ENCODE measurements around the gene PSD. TPM values are rescaled to one million over a fixed set of nuclear protein-coding genes. Genes with fewer than 3 reads are reported as not detected.

PSD gene
- total RNA-seq, 1 experiment from 2014 or later = 2.4 TPM

DNA sequence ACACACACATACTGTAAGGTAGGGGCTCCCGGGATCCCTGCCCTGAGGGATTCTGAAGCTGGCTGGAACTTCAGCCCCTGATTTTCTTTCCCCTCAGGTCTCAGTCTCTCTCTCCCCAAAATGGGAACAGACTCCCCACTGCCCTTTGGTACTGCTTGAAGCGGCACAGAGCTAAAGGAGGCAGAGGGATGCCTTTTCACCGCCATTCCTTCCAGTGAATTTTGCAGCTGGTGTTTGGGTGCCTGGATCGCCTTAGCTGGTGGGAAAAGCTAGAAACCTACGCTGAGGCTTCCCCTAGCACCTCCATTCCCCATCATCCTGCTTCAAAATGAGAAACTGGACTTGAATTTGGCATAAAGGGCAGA is 16.5 kb upstream of the PSD start:
- TF ChIP-seq SIN3A (IDR thresholded peaks at IDR 0.05; ENCODE audit: borderline replicate concordance, insufficient read depth, low read depth, low read length) = no peak
- TF ChIP-seq POLR2AphosphoS5 (IDR thresholded peaks at IDR 0.05; ENCODE audit: low read depth, low read length) = no peak
- TF ChIP-seq, protein P1, sequence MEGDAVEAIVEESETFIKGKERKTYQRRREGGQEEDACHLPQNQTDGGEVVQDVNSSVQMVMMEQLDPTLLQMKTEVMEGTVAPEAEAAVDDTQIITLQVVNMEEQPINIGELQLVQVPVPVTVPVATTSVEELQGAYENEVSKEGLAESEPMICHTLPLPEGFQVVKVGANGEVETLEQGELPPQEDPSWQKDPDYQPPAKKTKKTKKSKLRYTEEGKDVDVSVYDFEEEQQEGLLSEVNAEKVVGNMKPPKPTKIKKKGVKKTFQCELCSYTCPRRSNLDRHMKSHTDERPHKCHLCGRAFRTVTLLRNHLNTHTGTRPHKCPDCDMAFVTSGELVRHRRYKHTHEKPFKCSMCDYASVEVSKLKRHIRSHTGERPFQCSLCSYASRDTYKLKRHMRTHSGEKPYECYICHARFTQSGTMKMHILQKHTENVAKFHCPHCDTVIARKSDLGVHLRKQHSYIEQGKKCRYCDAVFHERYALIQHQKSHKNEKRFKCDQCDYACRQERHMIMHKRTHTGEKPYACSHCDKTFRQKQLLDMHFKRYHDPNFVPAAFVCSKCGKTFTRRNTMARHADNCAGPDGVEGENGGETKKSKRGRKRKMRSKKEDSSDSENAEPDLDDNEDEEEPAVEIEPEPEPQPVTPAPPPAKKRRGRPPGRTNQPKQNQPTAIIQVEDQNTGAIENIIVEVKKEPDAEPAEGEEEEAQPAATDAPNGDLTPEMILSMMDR (IDR thresholded peaks at IDR 0.05) = no peak
- TF ChIP-seq, protein P2, sequence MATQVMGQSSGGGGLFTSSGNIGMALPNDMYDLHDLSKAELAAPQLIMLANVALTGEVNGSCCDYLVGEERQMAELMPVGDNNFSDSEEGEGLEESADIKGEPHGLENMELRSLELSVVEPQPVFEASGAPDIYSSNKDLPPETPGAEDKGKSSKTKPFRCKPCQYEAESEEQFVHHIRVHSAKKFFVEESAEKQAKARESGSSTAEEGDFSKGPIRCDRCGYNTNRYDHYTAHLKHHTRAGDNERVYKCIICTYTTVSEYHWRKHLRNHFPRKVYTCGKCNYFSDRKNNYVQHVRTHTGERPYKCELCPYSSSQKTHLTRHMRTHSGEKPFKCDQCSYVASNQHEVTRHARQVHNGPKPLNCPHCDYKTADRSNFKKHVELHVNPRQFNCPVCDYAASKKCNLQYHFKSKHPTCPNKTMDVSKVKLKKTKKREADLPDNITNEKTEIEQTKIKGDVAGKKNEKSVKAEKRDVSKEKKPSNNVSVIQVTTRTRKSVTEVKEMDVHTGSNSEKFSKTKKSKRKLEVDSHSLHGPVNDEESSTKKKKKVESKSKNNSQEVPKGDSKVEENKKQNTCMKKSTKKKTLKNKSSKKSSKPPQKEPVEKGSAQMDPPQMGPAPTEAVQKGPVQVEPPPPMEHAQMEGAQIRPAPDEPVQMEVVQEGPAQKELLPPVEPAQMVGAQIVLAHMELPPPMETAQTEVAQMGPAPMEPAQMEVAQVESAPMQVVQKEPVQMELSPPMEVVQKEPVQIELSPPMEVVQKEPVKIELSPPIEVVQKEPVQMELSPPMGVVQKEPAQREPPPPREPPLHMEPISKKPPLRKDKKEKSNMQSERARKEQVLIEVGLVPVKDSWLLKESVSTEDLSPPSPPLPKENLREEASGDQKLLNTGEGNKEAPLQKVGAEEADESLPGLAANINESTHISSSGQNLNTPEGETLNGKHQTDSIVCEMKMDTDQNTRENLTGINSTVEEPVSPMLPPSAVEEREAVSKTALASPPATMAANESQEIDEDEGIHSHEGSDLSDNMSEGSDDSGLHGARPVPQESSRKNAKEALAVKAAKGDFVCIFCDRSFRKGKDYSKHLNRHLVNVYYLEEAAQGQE (IDR thresholded peaks at IDR 0.05; ENCODE audit: insufficient read depth in 1 of 2, low read depth in 2 of 2, low read length in 1 of 2) = no peak
- TF ChIP-seq TCF7L2 (IDR thresholded peaks at IDR 0.05; ENCODE audit: low read depth, low read length) = no peak
- in situ Hi-C loops (cut with HindIII; ENCODE audit: low pct_unique_long_range_greater_than_20kb, low sequenced_read_pairs) = no loop called here
- POLR2A ChIA-PET = interaction anchor here (0.5 kb wide), 1 partner anchor 193 kb away, joined by 3 read pairs; no protein-coding TSS in a partner anchor

DNA sequence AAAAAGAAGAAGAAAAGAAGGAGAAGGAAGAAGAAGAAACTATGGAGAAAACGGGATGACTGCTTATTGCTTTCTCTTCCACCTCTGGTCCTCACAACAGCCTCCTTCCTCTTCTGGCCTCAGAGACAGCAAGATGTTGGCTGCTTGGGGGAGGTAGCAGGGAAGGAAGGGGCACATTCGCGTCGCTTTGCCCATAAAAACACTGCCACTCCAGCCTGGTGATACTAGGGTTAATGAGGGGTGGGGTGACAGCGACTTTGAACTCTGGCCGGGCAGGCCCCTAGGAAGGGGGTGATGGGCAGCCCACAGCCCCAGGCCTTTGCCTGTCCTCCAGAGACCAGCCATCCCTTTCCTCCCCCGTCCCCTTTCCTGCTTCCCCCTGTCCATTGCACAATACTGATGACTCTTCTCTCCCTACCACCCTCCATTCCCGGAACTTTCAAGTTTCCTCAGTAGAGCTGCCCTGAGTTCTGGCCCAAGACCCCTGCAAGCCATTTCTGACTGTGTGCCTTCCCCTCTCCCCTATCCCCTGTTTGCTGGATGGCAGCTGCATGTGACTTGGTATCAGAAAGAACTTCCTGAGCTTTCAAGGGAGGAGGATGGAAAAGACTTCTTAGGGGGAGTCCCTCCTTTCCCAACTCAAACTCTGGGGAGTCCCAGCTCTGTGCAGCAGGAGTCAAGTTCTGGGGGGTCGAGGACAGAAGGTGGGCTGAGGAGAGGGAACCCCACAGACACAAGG is 16.0 kb upstream of the PSD start:
- Histone ChIP-seq H3K36me3 (ENCODE audit: control insufficient read depth, insufficient read depth, low read length) (no peaks in the 10 kb centered on the region; the same call in 1 of the 2 replicates), H3K4me1 (ENCODE audit: control insufficient read depth, insufficient read depth, low read length) (peaks cover 14% of the 10 kb centered on the region), H3K27ac (ENCODE audit: low read length) (no peak overlapping the region), H3K4me3 (ENCODE audit: low read depth in 2 of 2, low read length in 2 of 2) (no peak overlapping the region), H3K9me3 (ENCODE audit: control insufficient read depth, insufficient read depth, low read depth, low read length) (no peaks in the 10 kb centered on the region), H3K27me3 (ENCODE audit: control insufficient read depth, insufficient read depth, low read length) (no peaks in the 10 kb centered on the region)
- ATAC-seq (no peak), DNase-seq (ENCODE audit: low read depth, low spot score) (no peak)
- ChIA-PET POLR2A (no interaction called here), CTCF (interaction anchor here (0.6 kb wide), 1 partner anchor 100 kb away, joined by 3 read pairs; no protein-coding TSS in a partner anchor)
- intact Hi-C loops (cut with micrococcal nuclease; ENCODE audit: unreplicated experiment) (loop anchor here (5.0 kb wide), 1 partner anchor 43 kb away; no protein-coding TSS in a partner anchor), in situ Hi-C loops (cut with HindIII; ENCODE audit: low pct_unique_long_range_greater_than_20kb, low sequenced_read_pairs) (no loop called here)
- no TSS peak for BruUV-seq (replicated peaks)
- TF ChIP-seq TCF7L2 (IDR thresholded peaks at IDR 0.05; ENCODE audit: low read depth, low read length) (no peak), POLR2AphosphoS5 (IDR thresholded peaks at IDR 0.05; ENCODE audit: low read depth, low read length) (no peak), SIN3A (IDR thresholded peaks at IDR 0.05; ENCODE audit: borderline replicate concordance, insufficient read depth, low read depth, low read length) (no peak)
- TF ChIP-seq, protein P2 (IDR thresholded peaks at IDR 0.05; ENCODE audit: insufficient read depth in 1 of 2, low read depth in 2 of 2, low read length in 1 of 2) = no peak
- TF ChIP-seq, protein P1 (IDR thresholded peaks at IDR 0.05) = no peak

More for the DNA sequence above, 16.5 kb upstream of the PSD start:
- no peaks in the 10 kb centered on the region; the same call in 1 of the 2 replicates for H3K36me3 ChIP-seq (ENCODE audit: control insufficient read depth, insufficient read depth, low read length)
- DNase-seq (ENCODE audit: low read depth, low spot score) (no peak), ATAC-seq (no peak)
- no peaks in the 10 kb centered on the region for H3K27me3 ChIP-seq (ENCODE audit: control insufficient read depth, insufficient read depth, low read length)
- intact Hi-C loops (cut with micrococcal nuclease; ENCODE audit: unreplicated experiment) = no loop called here
- CTCF ChIA-PET = interaction anchor here (0.6 kb wide), 1 partner anchor 100 kb away, joined by 3 read pairs; no protein-coding TSS in a partner anchor
- no TSS peak for BruUV-seq (replicated peaks)
- peak overlapping the region in 1 of 2 experiments; percentile 10; a peak in 1 of 4 replicates for H3K4me3 ChIP-seq (ENCODE audit: low read depth in 2 of 2, low read length in 2 of 2)
- H3K4me1 ChIP-seq (ENCODE audit: control insufficient read depth, insufficient read depth, low read length) = peaks cover 14% of the 10 kb centered on the region
- H3K9me3 ChIP-seq (ENCODE audit: control insufficient read depth, insufficient read depth, low read depth, low read length) = no peaks in the 10 kb centered on the region
- no peak overlapping the region for H3K27ac ChIP-seq (ENCODE audit: low read length)

Data from Panc1 (cell line).